Sigmoid colon (tissue), 4 donors: Measurements from ENCODE around the gene RNF166.

Experiments used
- CTCF ChIP-seq, 4 experiments: fragments of 450-650 bp in 3 of 4; fragments of 200-600 bp in 1 of 4; IDR thresholded peaks; one replicate each; pipeline ENCODE4 v1.5.1; 2016 to 2019; ENCODE audit warnings: antibody characterized with exemption in 4 of 4, mild to moderate bottlenecking in 3 of 4, moderate library complexity in 2 of 4
- EP300 ChIP-seq, 4 donors: sonication (generic); formaldehyde crosslinking; IDR thresholded peaks; one replicate each; pipeline ENCODE4 v1.6.1; 2017; ENCODE audit warnings: antibody characterized with exemption in 4 of 4
- POLR2A ChIP-seq, 2 donors: fragments of 450-650 bp; IDR thresholded peaks; one replicate each; pipeline ENCODE4 v1.6.1; 2016; ENCODE audit warnings: antibody characterized with exemption in 2 of 2, mild to moderate bottlenecking in 2 of 2, moderate library complexity in 2 of 2
- POLR2AphosphoS5 ChIP-seq, 4 donors: sonication (generic); formaldehyde crosslinking; IDR thresholded peaks; one replicate each; pipeline ENCODE4 v1.6.1; 2017; ENCODE audit warnings: antibody characterized with exemption in 4 of 4

GRCh38 chr16:88748364-88748763, 42.2 kb upstream of the RNF166 start:
- no peak for TF ChIP-seq CTCF (IDR thresholded peaks at IDR 0.05)
- no peak for TF ChIP-seq POLR2A (IDR thresholded peaks at IDR 0.05)
- TF ChIP-seq POLR2AphosphoS5 (IDR thresholded peaks at IDR 0.05), result no peak
- no peak for TF ChIP-seq EP300 (IDR thresholded peaks at IDR 0.05)
